ENCODE results near the gene RASAL2.

RASAL2 gene

DNA sequence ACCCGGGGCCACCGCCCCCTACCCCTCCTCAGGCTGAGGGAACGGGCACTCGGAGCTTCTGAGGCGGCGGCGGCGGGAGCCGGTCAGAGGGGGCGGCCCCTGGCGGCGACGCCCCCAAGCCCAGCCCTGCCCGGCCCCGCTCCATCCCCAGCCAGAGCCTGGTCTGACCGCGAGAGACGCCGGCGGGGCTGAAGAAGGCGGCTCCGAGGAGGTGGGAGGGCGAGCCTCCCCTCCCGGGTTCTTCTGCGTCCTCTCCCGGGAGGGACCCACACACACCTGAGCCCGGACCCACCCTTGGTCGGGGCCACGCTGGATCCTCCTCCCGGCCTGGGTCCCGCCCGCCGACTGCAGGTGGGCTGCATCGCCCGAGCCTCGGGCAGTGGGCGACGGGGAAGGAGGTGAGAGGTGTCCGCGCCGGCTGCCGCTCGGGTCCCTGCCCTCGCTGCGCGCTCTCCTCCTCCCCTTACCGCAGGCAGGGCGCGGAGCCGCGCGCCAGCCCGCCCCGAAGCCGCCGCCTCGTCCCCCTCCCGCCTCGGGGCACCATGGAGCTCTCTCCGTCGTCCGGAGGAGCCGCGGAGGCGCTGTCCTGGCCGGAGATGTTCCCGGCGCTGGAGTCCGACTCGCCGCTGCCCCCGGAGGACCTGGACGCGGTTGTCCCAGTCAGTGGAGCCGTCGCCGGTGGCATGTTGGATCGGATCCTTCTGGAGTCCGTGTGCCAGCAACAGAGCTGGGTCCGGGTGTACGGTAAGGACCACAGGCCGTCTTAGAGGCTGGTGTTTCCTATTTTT, at the start of gene RASAL2:
RASAL2 (plus strand) TSS at position 154 of the 788 bp plus-strand sequence; CDS start at position 543, 389 bp downstream.
- DNase-seq, result no peak

GRCh38 chr1:178046591-178047270, 47.2 kb upstream of the RASAL2 start:
- DNase-seq, result no peak

DNA sequence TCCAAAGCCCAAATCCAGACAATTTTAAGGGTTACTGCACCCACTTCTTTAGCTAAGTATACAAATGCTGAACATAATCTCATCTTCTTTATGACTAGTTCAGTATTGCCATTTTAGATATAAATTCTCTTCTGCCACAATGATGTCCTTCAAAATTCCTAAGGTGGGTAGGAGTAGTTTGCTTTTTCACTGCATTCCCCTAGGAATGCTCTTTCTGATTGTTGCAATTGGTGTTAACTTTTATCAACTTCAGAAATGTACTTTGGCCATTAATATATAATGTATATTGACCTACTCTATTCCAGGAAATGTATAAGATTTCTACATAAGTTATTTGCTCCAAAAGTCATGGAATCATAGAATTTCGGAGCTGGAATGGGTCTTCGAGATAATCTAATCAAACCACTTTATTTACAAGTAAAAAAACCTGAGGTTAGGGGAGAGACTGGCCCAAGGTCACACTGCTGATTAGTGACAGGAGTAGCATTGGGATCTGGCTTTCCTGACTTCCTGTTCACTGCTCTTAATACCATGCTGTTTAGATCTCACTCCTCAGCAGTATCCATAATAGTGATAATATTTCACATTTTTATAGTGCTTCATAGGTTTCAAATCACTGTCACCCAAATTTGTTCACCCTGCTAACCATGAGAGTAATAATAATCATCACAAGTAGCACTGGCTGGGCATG, 46.4 kb upstream of the RASAL2 start:
- DNase-seq, result no peak

DNA sequence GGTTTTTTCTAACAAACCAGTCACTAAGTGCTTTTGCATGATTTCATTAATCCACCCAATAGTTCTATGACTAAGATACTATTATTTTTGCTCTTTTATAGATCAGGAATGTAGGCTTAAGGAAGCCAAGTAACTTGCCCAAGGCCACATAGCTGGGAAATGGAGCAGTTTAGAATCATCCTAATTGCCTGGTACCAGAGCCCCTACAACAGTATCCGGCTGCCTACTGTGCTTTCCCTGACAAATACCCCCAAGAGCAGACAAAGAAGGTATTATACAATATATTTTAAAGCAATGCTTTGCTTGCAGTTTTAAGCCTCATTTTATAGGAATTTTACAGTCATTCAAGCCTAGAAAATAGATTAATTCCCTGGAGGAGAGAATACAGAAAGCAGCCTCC, 45.5 kb upstream of the RASAL2 start:
- no peak for DNase-seq

GRCh38 chr1:178048883-178049282, 45.0 kb upstream of the RASAL2 start:
- no peak for DNase-seq

DNA sequence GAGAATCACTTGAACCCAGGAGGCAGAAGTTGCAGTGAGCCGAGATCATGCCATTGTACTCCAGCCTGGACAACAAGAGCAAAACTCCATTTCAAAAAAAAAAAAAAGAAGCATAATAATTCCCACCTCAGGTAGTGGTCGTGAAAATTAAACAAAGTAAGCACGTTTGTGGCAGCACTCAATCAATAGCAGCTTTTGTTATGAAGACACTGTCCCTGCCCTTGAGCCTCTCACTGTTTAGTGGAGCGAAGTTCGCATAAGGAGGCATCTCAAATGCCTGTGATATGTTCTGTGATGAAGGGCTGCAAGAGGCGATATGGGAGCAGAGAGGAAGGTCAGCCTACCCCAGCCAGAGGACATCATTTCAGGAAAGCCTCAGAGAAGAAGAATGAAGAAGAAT, 43.8 kb upstream of the RASAL2 start:
- DNase-seq, result no peak

DNA sequence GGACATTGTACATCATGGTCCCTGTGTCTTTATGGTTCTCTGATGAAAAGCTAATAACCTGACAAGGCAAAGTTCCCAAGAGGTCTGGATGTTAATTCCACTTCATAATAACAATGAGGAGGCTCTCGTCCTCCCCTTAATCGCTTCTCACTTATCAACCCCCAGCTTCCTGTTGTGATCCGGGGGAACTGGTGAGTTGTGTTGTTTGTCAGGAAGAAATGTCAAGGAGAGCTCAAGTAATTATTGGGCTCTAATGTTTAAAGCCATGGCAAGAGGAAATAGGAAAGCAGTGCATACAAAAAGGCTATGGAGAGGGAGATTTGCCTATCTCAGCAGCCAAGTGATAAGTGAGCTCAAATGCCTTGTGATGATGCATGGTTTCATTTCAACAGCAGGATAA, 42.8 kb upstream of the RASAL2 start:
- no peak for DNase-seq

GRCh38 chr1:178052650-178053461, 41.0 kb upstream of the RASAL2 start:
- no peak for DNase-seq

DNA sequence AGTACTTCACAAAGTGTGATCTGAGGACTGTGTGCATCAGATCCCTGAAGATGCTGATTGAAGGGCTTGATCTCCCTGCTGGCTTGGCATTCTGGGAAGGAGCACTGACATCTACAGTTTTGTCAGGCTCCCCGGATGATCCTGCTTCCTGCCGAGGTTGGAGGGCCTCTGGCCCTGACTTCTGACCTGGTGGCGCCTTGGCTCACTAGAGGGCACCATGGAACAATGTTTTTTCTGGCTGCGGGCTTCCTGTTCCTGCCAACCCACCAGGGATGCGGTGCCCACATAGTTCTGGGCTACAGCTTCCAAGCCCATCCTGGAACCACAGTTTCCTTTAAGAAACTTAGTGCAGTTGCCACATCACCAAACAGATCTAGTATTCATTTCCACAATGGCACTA, 38.8 kb upstream of the RASAL2 start:
- DNase-seq, result no peak

DNA sequence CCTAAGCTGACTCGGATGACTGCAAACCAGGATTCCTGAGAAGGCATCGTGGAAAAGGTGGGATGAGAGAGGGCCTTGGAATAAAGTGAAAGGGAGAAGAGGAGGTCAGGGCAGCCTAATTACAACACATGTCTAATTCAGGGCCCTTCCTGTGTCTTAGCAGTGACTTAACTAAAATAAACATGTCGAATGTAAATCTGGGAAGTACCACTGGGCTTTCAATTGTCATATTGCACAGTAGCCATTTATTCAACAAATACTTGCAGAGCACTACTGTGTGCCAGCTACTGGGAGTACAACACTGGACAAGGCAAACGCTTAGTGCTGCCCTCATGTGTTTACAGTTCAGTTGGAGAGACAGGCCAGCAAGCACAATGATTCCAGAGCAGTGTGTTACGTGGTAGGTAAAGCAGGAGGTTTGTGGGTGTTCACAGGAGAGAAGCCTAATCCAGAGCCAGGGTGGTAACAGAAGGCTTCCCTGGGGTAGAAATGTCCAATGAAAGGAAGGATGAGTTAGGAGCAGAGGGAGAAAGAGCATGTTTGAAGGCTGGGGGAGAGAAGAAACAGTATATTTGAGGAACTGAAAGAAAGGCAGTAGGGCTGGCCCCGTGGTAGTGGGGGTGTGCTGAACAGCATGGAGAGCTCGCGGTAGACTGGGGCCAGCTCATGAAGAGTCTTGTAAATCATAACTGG, 38.0 kb upstream of the RASAL2 start:
- no peak for DNase-seq

GRCh38 chr1:178057141-178057765, 36.7 kb upstream of the RASAL2 start:
- no peak for DNase-seq

DNA sequence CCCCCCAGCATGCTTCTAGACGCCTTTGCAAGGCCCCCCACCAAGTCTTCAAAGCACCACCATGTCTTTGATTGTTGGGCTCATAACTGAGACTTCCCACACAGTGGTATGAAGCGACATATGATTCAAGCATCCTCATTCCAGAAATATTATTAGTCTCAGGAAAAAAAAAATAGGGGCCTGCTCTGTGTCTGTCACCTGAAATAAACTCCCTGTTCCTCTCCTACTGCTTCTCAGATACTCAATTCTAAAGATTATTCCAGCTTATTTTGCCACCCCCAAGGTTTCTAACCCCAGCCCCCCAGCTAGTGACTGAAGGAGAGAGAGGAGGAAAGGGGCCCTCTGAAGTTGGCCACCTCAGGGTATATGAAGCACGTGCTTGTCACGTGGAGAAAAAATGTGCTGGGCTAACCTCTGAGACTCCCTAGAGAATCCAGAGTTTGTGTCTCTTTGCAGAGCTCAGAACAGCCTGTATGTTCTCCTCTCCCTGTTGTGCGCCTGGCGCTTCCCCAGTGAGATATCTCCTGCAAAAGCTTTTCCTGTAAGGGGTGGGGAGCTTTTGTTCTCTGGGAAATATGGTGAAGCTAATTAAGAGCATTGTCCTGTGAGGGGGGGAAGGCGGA, 35.9 kb upstream of the RASAL2 start:
- no peak for DNase-seq

- DNase-seq, result no peak
Measured at GRCh38 chr1:178060789-178061556, 32.9 kb upstream of the RASAL2 start.

DNA sequence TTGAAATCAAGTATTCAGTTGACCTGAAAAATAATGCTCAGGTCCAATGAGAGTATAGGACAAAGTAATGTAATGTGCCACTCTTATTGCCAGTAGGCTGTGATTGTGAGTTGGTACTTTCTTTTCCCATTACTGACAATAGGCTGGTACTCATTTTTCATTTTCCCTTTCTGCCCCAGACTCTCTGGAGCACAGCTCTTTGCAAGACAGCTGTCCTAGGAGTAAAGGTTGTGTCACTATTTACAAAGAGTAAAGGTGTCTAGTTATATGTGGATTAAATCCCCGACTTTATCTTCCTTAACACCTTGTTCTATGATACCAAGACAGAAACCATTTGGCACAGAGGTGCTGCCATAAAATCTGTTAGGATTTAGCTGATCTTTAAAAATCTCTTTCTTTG, 32.3 kb upstream of the RASAL2 start:
- no peak for DNase-seq

- DNase-seq, result no peak
Measured at GRCh38 chr1:178064191-178064821, 29.6 kb upstream of the RASAL2 start.

GRCh38 chr1:178065250-178065649, 28.7 kb upstream of the RASAL2 start:
- no peak for DNase-seq

DNA sequence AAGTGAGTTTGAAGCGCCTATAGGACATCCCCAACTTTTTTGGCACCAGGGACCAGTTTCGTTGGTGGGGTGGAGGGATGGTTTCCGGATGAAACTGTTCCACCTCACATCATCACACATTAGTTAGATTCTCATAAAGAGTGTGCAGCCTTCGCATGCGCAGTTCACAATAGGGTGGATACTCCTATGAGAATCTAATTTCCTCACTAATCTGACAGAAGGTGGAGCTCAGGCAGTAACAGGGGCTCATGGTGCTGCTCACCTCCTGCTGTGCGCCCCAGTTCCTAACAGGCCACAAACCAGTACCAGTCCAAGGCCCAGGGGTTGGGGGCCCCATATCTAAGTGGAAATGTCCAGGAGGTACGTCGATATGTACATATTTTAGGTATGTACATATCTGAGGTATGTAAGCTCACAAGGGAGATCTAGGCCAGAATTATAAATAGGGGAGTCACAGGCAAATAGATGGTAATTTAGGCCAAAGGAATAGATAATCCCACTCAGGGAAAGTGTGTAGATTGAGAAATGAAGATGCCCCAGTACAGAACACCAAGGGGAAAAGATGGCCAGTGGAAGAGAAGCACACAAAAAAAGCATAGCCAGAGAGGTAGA, 27.5 kb upstream of the RASAL2 start:
- DNase-seq, result no peak

DNA sequence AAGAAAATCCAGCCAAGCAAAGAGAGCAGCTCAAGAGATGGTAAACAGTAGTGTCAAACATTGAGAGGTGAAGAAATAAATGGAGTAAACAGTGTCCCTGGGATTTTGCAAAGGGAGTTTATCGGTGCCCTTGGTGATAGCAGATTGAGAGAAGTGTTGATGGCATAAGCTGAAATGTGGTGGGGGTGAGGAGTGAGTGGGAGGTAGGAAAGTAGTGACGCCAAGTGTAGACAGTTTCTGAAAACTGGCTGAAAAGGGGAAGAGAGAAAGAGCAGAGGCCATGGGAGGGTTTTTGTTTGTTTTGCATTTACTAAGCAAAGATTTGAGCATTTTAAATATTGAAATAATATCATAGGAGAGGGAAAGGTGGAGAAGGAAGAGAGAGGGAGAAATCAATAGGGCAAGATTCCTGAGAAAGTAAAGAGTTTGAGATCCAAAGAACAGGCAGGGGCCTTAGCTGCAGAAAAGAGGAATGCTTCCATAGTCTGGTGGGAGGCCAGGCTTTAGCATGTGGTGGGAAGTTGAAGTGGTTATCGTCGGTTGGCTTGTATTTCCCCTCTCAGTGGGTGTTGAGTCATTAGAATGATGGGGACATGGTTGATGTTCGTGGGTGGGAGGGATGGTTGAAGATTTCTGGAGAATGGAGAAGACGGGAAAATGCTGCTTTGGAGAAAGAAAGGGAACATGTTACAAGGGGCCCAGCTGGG, 26.8 kb upstream of the RASAL2 start:
- DNase-seq, result no peak

- no peak for DNase-seq
Measured at GRCh38 chr1:178071811-178072210, 22.1 kb upstream of the RASAL2 start.
